ENCODE measurements around the gene SBF2. TPM values are rescaled to one million over a fixed set of nuclear protein-coding genes. Genes with fewer than 3 reads are reported as not detected.

SBF2 gene

DNA sequence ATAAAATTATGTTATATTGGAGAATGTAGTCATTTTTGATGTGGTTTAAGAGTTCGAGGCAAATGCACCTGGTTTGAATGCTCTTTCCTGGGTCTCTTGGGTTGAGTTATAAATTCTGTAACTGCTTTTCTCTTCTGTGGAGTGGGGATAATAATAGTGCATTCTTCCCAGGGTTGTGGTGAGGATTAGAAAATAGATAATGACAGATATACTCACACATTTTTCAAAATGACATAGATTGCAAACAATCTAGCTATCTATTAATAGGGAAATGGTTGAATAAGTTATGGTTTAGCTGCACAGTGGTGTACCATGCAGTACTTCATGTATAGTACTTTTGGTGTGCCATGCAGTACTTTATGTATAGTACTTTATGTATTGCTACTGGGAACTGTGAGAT, 562.8 kb downstream of the SBF2 start:
- DNase-seq = no peak
- Histone ChIP-seq H2BK5ac (ENCODE audit: low read length) (no peak overlapping the region), H3K4ac (ENCODE audit: low read depth, low read length) (no peak overlapping the region), H2BK15ac (replicated peaks; ENCODE audit: low read depth) (no peak overlapping the region), H3K23ac (ENCODE audit: low read length) (no peak overlapping the region), H3K4me3 (ENCODE audit: low read length) (no peak overlapping the region), H4K5ac (ENCODE audit: low read length) (no peak overlapping the region), H3K9ac (ENCODE audit: low read length) (no peak overlapping the region), H3K27ac (ENCODE audit: low read depth, low read length) (no peak overlapping the region), H4K8ac (ENCODE audit: low read depth, low read length) (no peak overlapping the region), H3K79me2 (ENCODE audit: control insufficient read depth, insufficient read depth, low read length) (no peaks in the 10 kb centered on the region), H3K18ac (ENCODE audit: low read length) (no peak overlapping the region), H3K27me3 (ENCODE audit: insufficient read depth, low read length, poor library complexity) (no peaks in the 10 kb centered on the region), H3K4me2 (ENCODE audit: low read length) (no peak overlapping the region), H3K56ac (ENCODE audit: low read length) (no peak overlapping the region), H3K4me1 (ENCODE audit: control insufficient read depth, low read depth, low read length) (no peaks in the 10 kb centered on the region), H3K79me1 (ENCODE audit: low read length) (no peaks in the 10 kb centered on the region), H3K36me3 (ENCODE audit: control insufficient read depth, insufficient read depth, low read length) (no peaks in the 10 kb centered on the region), H2BK120ac (ENCODE audit: low read depth, low read length) (no peak overlapping the region), H2AK5ac (ENCODE audit: low read length) (no peak overlapping the region)
- no CpG with 5 or more reads among the region's 1 CpG for WGBS (ENCODE audit: extremely low coverage, insufficient coverage, low lambda C conversion rate)

Small RNA genes within 50 kb of the gene (small RNA-seq; reads per million reads assigned to genes)
- gene AC080023.2 (ENCODE audit: insufficient read depth) = not detected
- gene RNU7-28P (ENCODE audit: insufficient read depth) = not detected
